GM18951 (cell line): Measurements from ENCODE around the gene PSTPIP2.

Experiments used
- POLR2A ChIP-seq: IDR thresholded peaks from 4 replicates; pipeline ENCODE4 v1.6.1; 2011; ENCODE audit warnings: mild to moderate bottlenecking; ENCODE audit not compliant: insufficient read length, insufficient read depth; ENCODE audit errors: extremely low read depth
- in situ Hi-C: fragments of 300-500 bp; cut with MboI; formaldehyde crosslinking; loops from one replicate; pipeline ENCODE4 v1.12.0; 2022; ENCODE audit warnings: low sequenced_read_pairs, mixed read lengths, inconsistent platforms; ENCODE audit not compliant: unreplicated experiment

The PSTPIP2 gene

DNA sequence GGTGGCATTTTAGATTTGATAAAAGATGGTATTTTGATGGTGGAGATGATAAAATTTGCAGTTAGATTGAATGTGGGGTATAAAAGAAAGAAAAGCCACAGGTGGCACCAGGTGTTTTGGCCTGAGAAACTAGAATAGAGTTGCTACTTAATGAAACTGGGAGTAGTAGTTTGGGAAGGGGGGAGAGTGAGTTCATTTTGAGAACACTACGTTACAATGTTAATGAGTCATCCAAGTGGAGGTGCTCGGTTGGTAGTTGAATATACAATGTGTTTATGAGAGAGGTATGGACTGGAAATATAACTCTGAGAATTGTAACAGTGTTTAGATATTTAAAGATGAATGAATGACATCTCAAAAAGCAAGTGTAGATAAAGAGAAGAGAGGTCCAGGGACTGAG is 131.3 kb downstream of the PSTPIP2 start:
- in situ Hi-C loops: no loop called here
- no peak for TF ChIP-seq POLR2A

DNA sequence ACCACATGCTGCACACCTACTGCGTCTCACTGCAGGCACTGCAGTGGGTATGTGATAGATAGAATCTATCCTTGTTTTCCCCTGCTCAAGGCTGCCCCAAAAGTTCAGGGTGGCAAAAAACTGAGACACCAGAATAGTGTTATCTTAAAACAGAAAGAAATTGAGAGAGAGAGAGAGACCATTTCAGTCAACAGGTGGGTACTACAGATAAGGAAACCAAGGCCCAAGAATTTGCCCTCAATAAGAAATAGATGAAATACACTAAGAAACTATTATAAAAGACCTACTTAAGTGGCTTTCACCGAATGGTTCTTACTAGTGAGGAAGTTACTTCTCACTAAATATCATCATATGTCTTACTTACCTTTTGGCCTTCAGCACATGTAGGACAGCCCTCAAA is 132.8 kb downstream of the PSTPIP2 start:
- in situ Hi-C loops: no loop called here
- no peak for TF ChIP-seq POLR2A

DNA sequence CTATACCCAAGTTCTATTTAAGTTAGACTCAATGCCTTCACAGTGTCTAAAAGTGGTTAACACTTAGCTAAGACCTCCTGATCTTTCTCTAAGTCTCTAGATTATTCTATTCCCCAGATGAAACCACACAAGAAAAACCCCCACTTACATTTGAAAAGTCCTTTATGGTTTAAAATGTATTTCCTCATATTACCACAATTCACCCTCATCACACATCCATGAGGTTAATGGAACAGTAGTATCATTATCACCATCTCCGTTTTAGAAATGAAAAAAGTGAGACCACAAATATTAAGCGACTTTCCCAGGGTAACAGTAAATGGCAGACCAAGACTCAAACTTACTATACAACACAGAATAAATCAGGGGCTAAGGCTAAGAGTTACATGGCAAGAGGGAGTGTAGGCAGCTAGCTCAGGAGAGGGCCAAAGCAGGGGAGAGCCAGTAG is 133.5 kb downstream of the PSTPIP2 start:
- in situ Hi-C loops: no loop called here
- no peak for TF ChIP-seq POLR2A

DNA sequence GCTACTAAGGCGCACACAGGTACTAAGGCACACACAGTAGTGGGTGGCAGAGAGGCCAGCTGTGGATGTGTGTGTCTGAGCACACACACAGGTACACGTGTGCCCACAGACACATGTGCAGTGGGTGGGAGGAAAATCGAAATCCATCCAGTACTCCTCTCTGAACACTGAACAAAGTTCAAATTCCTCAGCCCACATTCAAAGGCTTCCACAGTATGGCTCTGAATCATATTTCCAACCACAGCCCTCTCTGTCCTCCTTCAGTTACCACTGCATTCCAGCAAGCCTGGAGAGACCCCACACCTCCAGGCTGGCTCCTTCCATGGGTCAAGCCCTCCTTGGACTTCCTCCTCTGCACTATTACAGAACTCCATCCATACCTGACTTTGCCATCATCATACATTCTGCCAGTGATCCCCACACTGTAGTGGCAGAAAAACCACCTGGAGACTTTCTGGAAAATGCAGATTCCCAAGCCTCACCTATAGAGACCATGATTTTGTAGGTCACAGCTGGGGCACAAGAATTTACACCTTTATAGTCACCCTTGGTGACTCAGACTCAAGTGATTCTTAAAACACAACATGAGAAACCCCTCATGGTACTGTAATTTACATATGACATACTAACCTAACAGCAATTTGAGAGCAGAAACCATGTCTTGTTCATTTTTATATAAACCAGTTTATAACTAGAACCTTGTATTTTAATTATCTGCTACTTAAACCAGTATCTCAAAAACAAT is 136.3 kb downstream of the PSTPIP2 start:
- TF ChIP-seq POLR2A: no peak
- in situ Hi-C loops: no loop called here
